Activated naive CD8-positive, alpha-beta T cell treated with anti-CD3 and anti-CD28 coated beads, Interleukin-2, amount 10 ng/mL, durations not matched to agents 7 days and 5 days (primary cell): Measurements from ENCODE around the gene RPS6KA5. TPM values are rescaled to one million over a fixed set of nuclear protein-coding genes. Genes with fewer than 3 reads are reported as not detected.

Experiments used
- ATAC-seq: fragments of 150-1000 bp; cut with Tn5 transposase; one replicate; pipeline ENCODE4 v1.10.0; 2021; ENCODE audit warnings: low read depth, moderate library complexity
- POLR2A ChIA-PET: fragments of 350-600 bp; sonication (Branson Sonifier 250); formaldehyde crosslinking; loops from one replicate; lab custom pipeline; 2021; ENCODE audit warnings: antibody characterized with exemption; lab: Charles Lee
- DNase-seq: peaks from one replicate; pipeline ENCODE4 v3.0.0; 2021
- H3K27ac Mint-ChIP-seq: one replicate; pipeline ENCODE4 v1.8.0; 2022; ENCODE audit warnings: mild to moderate bottlenecking, mixed read lengths
- H3K27me3 Mint-ChIP-seq: one replicate; pipeline ENCODE4 v1.8.0; 2022; ENCODE audit warnings: mild to moderate bottlenecking, moderate library complexity, mixed read lengths
- H3K36me3 Mint-ChIP-seq: one replicate; pipeline ENCODE4 v1.8.0; 2021; ENCODE audit warnings: mild to moderate bottlenecking, mixed read lengths
- H3K4me1 Mint-ChIP-seq: one replicate; pipeline ENCODE4 v1.8.0; 2021; ENCODE audit warnings: mixed read lengths
- H3K4me3 Mint-ChIP-seq: one replicate; pipeline ENCODE4 v1.8.0; 2022; ENCODE audit warnings: mild to moderate bottlenecking, moderate library complexity, mixed read lengths
- H3K9me3 Mint-ChIP-seq: one replicate; pipeline ENCODE4 v1.8.0; 2021; ENCODE audit warnings: mixed read lengths
- total RNA-seq, 2 experiments: library from RNA; stranded (reverse); gene quantifications; one replicate each; pipeline ENCODE4 v1.2.3, GENCODE V29; 2021

The RPS6KA5 gene
- total RNA-seq, 2 experiments from 2014 or later: 45.3 to 48.1 TPM

DNA sequence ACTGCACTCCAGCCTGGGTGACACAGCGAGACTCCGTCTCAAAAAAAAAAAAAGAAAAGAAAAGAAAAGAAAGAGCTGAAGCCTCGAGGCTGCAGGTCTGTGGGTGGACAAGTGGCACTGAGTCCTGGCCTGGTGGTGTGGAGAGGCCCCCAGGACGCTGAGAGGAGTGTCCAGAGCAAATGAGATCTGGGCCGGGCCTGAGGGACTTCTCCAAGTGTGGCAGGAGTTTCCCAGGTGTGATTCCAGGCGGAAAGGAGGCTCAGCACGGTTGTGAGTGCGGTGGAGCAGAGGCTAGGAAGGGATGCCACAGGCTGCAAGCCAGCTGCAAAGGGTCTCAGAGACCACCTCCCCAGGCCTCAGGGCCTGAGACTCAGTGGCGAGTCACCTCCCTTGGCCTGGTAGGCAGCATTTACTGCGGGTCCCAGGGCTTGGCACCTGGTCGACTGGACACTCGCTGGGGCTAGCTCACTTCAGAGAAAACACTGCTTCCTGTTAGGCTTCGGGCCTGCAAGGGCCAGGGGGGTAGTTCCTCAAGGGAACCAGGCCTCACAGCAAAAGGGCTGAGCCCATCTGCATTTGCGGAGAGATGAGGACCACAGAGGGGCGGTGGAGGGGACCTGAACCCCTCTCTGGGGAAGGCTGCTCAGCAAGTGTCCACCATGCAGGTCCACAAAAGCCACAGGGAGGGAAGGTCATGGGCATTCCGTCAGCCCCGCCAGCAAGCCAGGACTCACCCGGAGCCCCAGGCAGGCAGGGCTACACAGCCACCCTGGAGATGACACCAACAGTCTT is 256.0 kb downstream of the RPS6KA5 start:
- DNase-seq (no peak), ATAC-seq (no peak)
- Mint-ChIP-seq H3K4me1 (peaks cover 22% of the 10 kb centered on the region), H3K9me3 (peaks cover 3% of the 10 kb centered on the region), H3K27me3 (peaks cover 4% of the 10 kb centered on the region), H3K27ac (no peak overlapping the region), H3K4me3 (no peak overlapping the region), H3K36me3 (peaks cover 5% of the 10 kb centered on the region)
- POLR2A ChIA-PET: no interaction called here

- H3K9me3 Mint-ChIP-seq: peaks cover 3% of the 10 kb centered on the region
- peaks cover 5% of the 10 kb centered on the region for H3K36me3 Mint-ChIP-seq
- peaks cover 4% of the 10 kb centered on the region for H3K27me3 Mint-ChIP-seq
- no peak overlapping the region for H3K27ac Mint-ChIP-seq
- H3K4me1 Mint-ChIP-seq: peaks cover 22% of the 10 kb centered on the region
- POLR2A ChIA-PET: interaction anchor here (0.7 to 1.2 kb wide), 2 partner anchors 45 to 741 kb away, joined by 3 to 4 read pairs; partner anchors contain the start of gene KCNK13
- DNase-seq: no peak
- H3K4me3 Mint-ChIP-seq: no peak overlapping the region
- ATAC-seq: no peak
Observed at GRCh38 chr14:90803249-90803648, 257.2 kb downstream of the RPS6KA5 start.

DNA sequence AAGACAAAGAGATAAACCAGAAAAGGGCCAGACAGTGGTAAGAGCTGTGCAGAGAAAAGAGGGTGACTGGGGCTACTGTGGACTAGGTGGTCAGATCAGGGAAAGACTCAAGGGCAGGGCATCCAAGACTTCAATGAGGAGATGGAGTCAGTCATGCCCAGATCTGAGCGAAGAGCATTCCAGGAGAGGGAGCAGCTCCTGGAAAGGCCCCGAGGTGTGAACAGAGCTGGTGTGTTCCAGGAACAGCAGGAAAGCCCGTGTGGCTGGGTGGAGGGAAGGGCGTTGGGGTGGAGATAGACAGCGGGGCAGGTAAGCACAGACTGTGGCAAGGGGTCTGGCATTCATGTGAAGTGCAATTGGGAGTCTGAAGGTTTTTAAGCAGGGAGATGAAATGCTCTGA is 261.0 kb downstream of the RPS6KA5 start:
- peaks cover 5% of the 10 kb centered on the region for H3K36me3 Mint-ChIP-seq
- H3K27me3 Mint-ChIP-seq: no peaks in the 10 kb centered on the region
- peaks cover 22% of the 10 kb centered on the region for H3K4me1 Mint-ChIP-seq
- H3K9me3 Mint-ChIP-seq: peaks cover 3% of the 10 kb centered on the region
- H3K27ac Mint-ChIP-seq: peak overlapping the region; percentile 4
- DNase-seq (no peak), ATAC-seq (no peak)
- H3K4me3 Mint-ChIP-seq: no peak overlapping the region
- POLR2A ChIA-PET: interaction anchor here (0.9 kb wide), 1 partner anchor 12 kb away, joined by 3 read pairs; no protein-coding TSS in a partner anchor

- ATAC-seq: no peak
- Mint-ChIP-seq H3K9me3 (peaks cover 3% of the 10 kb centered on the region), H3K4me1 (peaks cover 14% of the 10 kb centered on the region), H3K27me3 (no peaks in the 10 kb centered on the region), H3K36me3 (peaks cover 5% of the 10 kb centered on the region), H3K4me3 (no peak overlapping the region), H3K27ac (no peak overlapping the region)
- POLR2A ChIA-PET: interaction anchor here (0.7 kb wide), 1 partner anchor 314 kb away, joined by 3 read pairs; no protein-coding TSS in a partner anchor
- no peak for DNase-seq
Observed at GRCh38 chr14:90797919-90798318, 262.5 kb downstream of the RPS6KA5 start.

Other genes starting within 250 kb of the RPS6KA5 start
- 1 to 10 TPM; 5.9 to 6.6 TPM for gene TTC7B, start 244.2 kb downstream of the RPS6KA5 start, total RNA-seq
- gene DGLUCY, start 53.4 kb upstream of the RPS6KA5 start, total RNA-seq: 100 to 1,000 TPM; 135 to 136 TPM
- gene GPR68, start 184.1 kb upstream of the RPS6KA5 start, total RNA-seq: 10 to 100 TPM; 23.0 to 28.0 TPM